Measurements from ENCODE around the gene DLG1.
"Not testable (repeated sequence)": the region's sequence is repeated elsewhere in the genome, so short reads cannot be mapped to it uniquely, and the experiment has no call there.

The DLG1 gene

GRCh38 chr3:197205265-197205664 is 93.1 kb downstream of the DLG1 start:
- DNase-seq: no peak

- DNase-seq: no peak
Measured at GRCh38 chr3:197204736-197205135, 93.7 kb downstream of the DLG1 start.

- no peak for DNase-seq
Measured at GRCh38 chr3:197203714-197204146, 94.7 kb downstream of the DLG1 start.

GRCh38 chr3:197202694-197203093 is 95.7 kb downstream of the DLG1 start:
- DNase-seq: no peak

GRCh38 chr3:197201791-197202452 is 96.5 kb downstream of the DLG1 start:
- no peak for DNase-seq

- not testable (repeated sequence) for DNase-seq
Measured at GRCh38 chr3:197200856-197201255, 97.6 kb downstream of the DLG1 start.

GRCh38 chr3:197197334-197197733 is 101.1 kb downstream of the DLG1 start:
- DNase-seq: no peak

- no peak for DNase-seq
Measured at GRCh38 chr3:197196192-197196591, 102.2 kb downstream of the DLG1 start.

- no peak for DNase-seq
Measured at GRCh38 chr3:197195326-197195725, 103.1 kb downstream of the DLG1 start.

GRCh38 chr3:197193759-197194158 is 104.7 kb downstream of the DLG1 start:
- DNase-seq: not testable (repeated sequence)

- no peak for DNase-seq
Measured at GRCh38 chr3:197191897-197192296, 106.5 kb downstream of the DLG1 start.

- no peak for DNase-seq
Measured at GRCh38 chr3:197189623-197190022, 108.8 kb downstream of the DLG1 start.

GRCh38 chr3:197188963-197189362 is 109.4 kb downstream of the DLG1 start:
- no peak for DNase-seq

- DNase-seq: no peak
Measured at GRCh38 chr3:197186887-197187588, 111.4 kb downstream of the DLG1 start.

- DNase-seq: no peak
Measured at GRCh38 chr3:197183582-197183981, 114.8 kb downstream of the DLG1 start.

GRCh38 chr3:197181741-197182140 is 116.7 kb downstream of the DLG1 start:
- no peak for DNase-seq

- DNase-seq: no peak
Measured at GRCh38 chr3:197178998-197179397, 119.4 kb downstream of the DLG1 start.

- DNase-seq: no peak
Measured at GRCh38 chr3:197175503-197175902, 122.9 kb downstream of the DLG1 start.

- no peak for DNase-seq
Measured at GRCh38 chr3:197174927-197175326, 123.5 kb downstream of the DLG1 start.

GRCh38 chr3:197173620-197174019 is 124.8 kb downstream of the DLG1 start:
- no peak for DNase-seq

- no peak for DNase-seq
Measured at GRCh38 chr3:197171481-197172067, 126.8 kb downstream of the DLG1 start.

- DNase-seq: no peak
Measured at GRCh38 chr3:197169028-197169427, 129.4 kb downstream of the DLG1 start.

- DNase-seq: no peak
Measured at GRCh38 chr3:197168606-197169005, 129.8 kb downstream of the DLG1 start.

- no peak for DNase-seq
Measured at GRCh38 chr3:197168063-197168462, 130.3 kb downstream of the DLG1 start.
